Glutamatergic neuron (in vitro differentiated cells): ENCODE data around the gene TCF7L2. TPM values are rescaled to one million over a fixed set of nuclear protein-coding genes. Genes with fewer than 3 reads are reported as not detected.

Source experiments
- DNase-seq: peaks from one replicate; pipeline ENCODE4 v3.0.0; 2022
- H3K27ac Mint-ChIP-seq: one replicate; pipeline ENCODE4 v1.8.0; 2020; ENCODE audit warnings: mild to moderate bottlenecking, mixed read lengths, inconsistent platforms; ENCODE audit not compliant: unreplicated experiment
- H3K27me3 Mint-ChIP-seq: one replicate; pipeline ENCODE4 v1.8.0; 2020; ENCODE audit warnings: mild to moderate bottlenecking, moderate library complexity, mixed read lengths, inconsistent platforms; ENCODE audit not compliant: unreplicated experiment
- H3K36me3 Mint-ChIP-seq: one replicate; pipeline ENCODE4 v1.8.0; 2020; ENCODE audit warnings: mild to moderate bottlenecking, mixed read lengths, inconsistent platforms; ENCODE audit not compliant: unreplicated experiment
- H3K4me1 Mint-ChIP-seq: one replicate; pipeline ENCODE4 v1.8.0; 2020; ENCODE audit warnings: mild to moderate bottlenecking, low read depth, mixed read lengths, inconsistent platforms; ENCODE audit not compliant: unreplicated experiment
- H3K4me3 Mint-ChIP-seq: one replicate; pipeline ENCODE4 v1.8.0; 2020; ENCODE audit warnings: mild to moderate bottlenecking, mixed read lengths, inconsistent platforms; ENCODE audit not compliant: unreplicated experiment
- H3K9me3 Mint-ChIP-seq: one replicate; pipeline ENCODE4 v1.8.0; 2020; ENCODE audit warnings: mild to moderate bottlenecking, moderate library complexity, mixed read lengths, inconsistent platforms; ENCODE audit not compliant: unreplicated experiment
- CTCF ChIP-seq: fragments of 200-600 bp; sonication (generic); IDR thresholded peaks from one replicate; pipeline ENCODE4 v1.5.0; 2021; ENCODE audit not compliant: partially characterized antibody, unreplicated experiment
- total RNA-seq: library from RNA; stranded (reverse); fragmentation: NEBNext Ultra II Directional; extraction: Animal tissue kit (Norgen Biotek cat#: 25700); gene quantifications from one replicate; pipeline ENCODE4 v1.2.1, GENCODE V29; 2021; ENCODE audit not compliant: unreplicated experiment

The TCF7L2 gene
- total RNA-seq, 1 donor from 2014 or later: 5.0 TPM

- Mint-ChIP-seq H3K27me3 (peaks cover 1% of the 10 kb centered on the region), H3K4me3 (peak overlapping the region; percentile 9), H3K4me1 (peaks cover 19% of the 10 kb centered on the region), H3K27ac (peak overlapping the region; percentile 65), H3K36me3 (no peaks in the 10 kb centered on the region), H3K9me3 (peaks cover 2% of the 10 kb centered on the region)
- DNase-seq: no peak
- TF ChIP-seq CTCF: no peak
These were observed 77.8 kb downstream of the TCF7L2 start for GRCh38 chr10:113027574-113028455.

GRCh38 chr10:113028456-113029440, 78.7 kb downstream of the TCF7L2 start:
- Mint-ChIP-seq H3K4me3 (no peak overlapping the region), H3K27ac (no peak overlapping the region), H3K9me3 (peaks cover 2% of the 10 kb centered on the region), H3K27me3 (peaks cover 1% of the 10 kb centered on the region), H3K36me3 (no peaks in the 10 kb centered on the region), H3K4me1 (peaks cover 19% of the 10 kb centered on the region)
- TF ChIP-seq CTCF: no peak
- DNase-seq: no peak

- peaks cover 2% of the 10 kb centered on the region for H3K9me3 Mint-ChIP-seq
- H3K4me3 Mint-ChIP-seq: no peak overlapping the region
- H3K27ac Mint-ChIP-seq: no peak overlapping the region
- no peaks in the 10 kb centered on the region for H3K36me3 Mint-ChIP-seq
- no peak for DNase-seq
- H3K27me3 Mint-ChIP-seq: peaks cover 3% of the 10 kb centered on the region
- no peak for TF ChIP-seq CTCF
- peaks cover 19% of the 10 kb centered on the region for H3K4me1 Mint-ChIP-seq
These were observed 80.4 kb downstream of the TCF7L2 start for GRCh38 chr10:113030453-113030852.

- no peak for TF ChIP-seq CTCF
- no peak overlapping the region for H3K27ac Mint-ChIP-seq
- DNase-seq: no peak
- peaks cover 2% of the 10 kb centered on the region for H3K9me3 Mint-ChIP-seq
- peaks cover 19% of the 10 kb centered on the region for H3K4me1 Mint-ChIP-seq
- H3K4me3 Mint-ChIP-seq: no peak overlapping the region
- H3K27me3 Mint-ChIP-seq: peaks cover 3% of the 10 kb centered on the region
- no peaks in the 10 kb centered on the region for H3K36me3 Mint-ChIP-seq
These were observed 81.1 kb downstream of the TCF7L2 start for GRCh38 chr10:113031147-113031546.
